HL-60 (cell line): ENCODE results near the gene MAEA.

Experiments
- GABPA ChIP-seq: IDR thresholded peaks from 2 replicates; pipeline ENCODE4 v1.6.1; 2012; ENCODE audit warnings: low read depth
- POLR2AphosphoS5 ChIP-seq: IDR thresholded peaks from 2 replicates; pipeline ENCODE4 v1.6.1; 2012; ENCODE audit warnings: low read depth
- REST ChIP-seq: IDR thresholded peaks from 2 replicates; pipeline ENCODE4 v1.6.1; 2012; ENCODE audit warnings: low read depth; ENCODE audit not compliant: insufficient replicate concordance
- SPI1 ChIP-seq: IDR thresholded peaks from 2 replicates; pipeline ENCODE4 v1.6.1; 2012; ENCODE audit warnings: low read depth, mild to moderate bottlenecking, borderline replicate concordance
- TF ChIP-seq, protein P1 (sequence below): IDR thresholded peaks from one replicate; pipeline ENCODE4 v1.5.1; 2011; ENCODE audit warnings: low read length, control low read depth, inconsistent platforms; ENCODE audit not compliant: insufficient read depth

- TF ChIP-seq, protein P1, sequence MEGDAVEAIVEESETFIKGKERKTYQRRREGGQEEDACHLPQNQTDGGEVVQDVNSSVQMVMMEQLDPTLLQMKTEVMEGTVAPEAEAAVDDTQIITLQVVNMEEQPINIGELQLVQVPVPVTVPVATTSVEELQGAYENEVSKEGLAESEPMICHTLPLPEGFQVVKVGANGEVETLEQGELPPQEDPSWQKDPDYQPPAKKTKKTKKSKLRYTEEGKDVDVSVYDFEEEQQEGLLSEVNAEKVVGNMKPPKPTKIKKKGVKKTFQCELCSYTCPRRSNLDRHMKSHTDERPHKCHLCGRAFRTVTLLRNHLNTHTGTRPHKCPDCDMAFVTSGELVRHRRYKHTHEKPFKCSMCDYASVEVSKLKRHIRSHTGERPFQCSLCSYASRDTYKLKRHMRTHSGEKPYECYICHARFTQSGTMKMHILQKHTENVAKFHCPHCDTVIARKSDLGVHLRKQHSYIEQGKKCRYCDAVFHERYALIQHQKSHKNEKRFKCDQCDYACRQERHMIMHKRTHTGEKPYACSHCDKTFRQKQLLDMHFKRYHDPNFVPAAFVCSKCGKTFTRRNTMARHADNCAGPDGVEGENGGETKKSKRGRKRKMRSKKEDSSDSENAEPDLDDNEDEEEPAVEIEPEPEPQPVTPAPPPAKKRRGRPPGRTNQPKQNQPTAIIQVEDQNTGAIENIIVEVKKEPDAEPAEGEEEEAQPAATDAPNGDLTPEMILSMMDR, result no peak
- no peak for TF ChIP-seq REST
- TF ChIP-seq GABPA, result no peak
- no peak for TF ChIP-seq POLR2AphosphoS5
- TF ChIP-seq SPI1, result no peak
Measured at GRCh38 chr4:1348746-1349145, 59.1 kb downstream of the MAEA start.
